ENCODE measurements around the gene CDIPT. TPM values are rescaled to one million over a fixed set of nuclear protein-coding genes. Genes with fewer than 3 reads are reported as not detected.

CDIPT gene
- total RNA-seq, 1 donor from 2014 or later = 49.7 TPM

DNA sequence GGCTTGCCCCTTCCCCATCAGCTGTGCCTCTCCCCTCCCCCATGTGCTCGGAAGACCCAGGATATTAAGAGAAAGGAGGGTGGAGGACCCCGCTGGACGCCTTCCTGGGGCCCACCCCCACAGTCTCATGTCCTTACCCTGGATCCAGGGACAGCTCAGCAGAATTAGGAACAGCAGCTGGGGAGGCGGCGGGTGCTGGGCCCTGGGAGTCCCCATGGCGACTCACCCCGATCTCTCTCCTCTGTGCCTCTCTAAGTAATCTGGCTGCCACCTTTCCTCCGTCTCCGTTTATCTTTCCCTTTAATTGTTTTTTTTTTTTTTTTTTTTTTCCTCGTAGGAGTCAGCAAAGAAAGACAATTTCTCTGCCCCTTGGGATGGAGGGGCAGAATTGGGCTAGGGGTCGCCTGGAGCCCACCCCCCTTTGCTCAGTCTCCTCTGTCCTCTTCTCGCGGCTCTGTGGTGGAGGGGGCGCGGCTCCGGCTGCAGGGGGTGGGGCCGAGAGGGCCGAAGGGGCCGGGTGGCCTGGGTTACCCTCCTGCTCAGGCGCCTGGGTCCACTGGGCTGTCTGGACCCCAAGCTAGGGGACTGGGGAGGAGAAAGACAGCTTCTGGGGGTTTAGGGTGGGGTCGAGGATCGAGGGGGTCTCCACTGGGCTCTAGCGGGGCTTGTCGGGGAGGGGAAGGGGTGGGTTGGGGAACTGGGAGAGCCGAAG, 35.9 kb upstream of the CDIPT start:
- TF ChIP-seq, protein P1, sequence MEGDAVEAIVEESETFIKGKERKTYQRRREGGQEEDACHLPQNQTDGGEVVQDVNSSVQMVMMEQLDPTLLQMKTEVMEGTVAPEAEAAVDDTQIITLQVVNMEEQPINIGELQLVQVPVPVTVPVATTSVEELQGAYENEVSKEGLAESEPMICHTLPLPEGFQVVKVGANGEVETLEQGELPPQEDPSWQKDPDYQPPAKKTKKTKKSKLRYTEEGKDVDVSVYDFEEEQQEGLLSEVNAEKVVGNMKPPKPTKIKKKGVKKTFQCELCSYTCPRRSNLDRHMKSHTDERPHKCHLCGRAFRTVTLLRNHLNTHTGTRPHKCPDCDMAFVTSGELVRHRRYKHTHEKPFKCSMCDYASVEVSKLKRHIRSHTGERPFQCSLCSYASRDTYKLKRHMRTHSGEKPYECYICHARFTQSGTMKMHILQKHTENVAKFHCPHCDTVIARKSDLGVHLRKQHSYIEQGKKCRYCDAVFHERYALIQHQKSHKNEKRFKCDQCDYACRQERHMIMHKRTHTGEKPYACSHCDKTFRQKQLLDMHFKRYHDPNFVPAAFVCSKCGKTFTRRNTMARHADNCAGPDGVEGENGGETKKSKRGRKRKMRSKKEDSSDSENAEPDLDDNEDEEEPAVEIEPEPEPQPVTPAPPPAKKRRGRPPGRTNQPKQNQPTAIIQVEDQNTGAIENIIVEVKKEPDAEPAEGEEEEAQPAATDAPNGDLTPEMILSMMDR (IDR thresholded peaks at IDR 0.05; ENCODE audit: unreplicated experiment) = no peak
- Mint-ChIP-seq H3K36me3 (no peaks in the 10 kb centered on the region), H3K27ac (peak overlapping the region; percentile 67), H3K4me1 (peaks cover 28% of the 10 kb centered on the region), H3K4me3 (peak overlapping the region; percentile 70), H3K27me3 (ENCODE audit: low read depth) (peaks cover 39% of the 10 kb centered on the region), H3K9me3 (no peaks in the 10 kb centered on the region)
- DNase-seq (ENCODE audit: low spot score in 2 of 2, unreplicated experiment in 2 of 2) = peak in 1 of 2 experiments; percentile 50

DNA sequence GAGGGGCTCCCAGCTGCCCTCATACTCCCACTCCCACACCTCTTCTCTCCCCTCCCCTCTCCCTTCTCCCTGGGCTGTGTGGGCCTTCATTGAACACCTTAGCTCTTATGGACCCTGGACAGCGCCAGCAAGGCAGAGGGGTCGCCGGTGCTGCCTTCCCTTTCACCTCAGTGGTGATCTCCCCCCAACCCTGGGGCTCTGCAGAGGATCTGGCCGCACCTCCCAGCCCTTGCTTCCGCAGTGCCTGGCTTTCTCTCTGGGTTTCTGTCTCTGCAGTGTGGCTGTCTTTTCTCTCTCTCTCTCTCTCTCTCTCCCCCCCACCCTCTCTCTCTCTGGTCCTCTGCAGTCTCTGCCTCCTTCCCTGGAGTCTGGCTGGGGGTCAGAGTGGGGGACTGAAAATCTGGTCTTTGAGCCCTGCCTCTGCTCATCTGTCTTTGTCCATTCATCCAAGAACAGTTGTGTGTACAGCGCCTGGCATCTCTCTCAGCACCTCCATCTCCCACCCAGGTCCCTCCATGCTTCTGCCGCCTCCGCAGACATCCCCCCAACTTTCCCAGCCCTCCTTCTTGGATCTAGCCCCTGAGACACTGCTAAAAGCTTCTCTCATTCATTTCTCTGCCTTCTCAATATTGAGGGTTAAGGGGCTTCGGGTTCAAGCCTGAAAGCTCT, 35.2 kb upstream of the CDIPT start:
- Mint-ChIP-seq H3K27me3 (ENCODE audit: low read depth) (peaks cover 36% of the 10 kb centered on the region), H3K4me3 (peak overlapping the region; percentile 70), H3K36me3 (no peaks in the 10 kb centered on the region), H3K27ac (no peak overlapping the region), H3K9me3 (no peaks in the 10 kb centered on the region), H3K4me1 (peaks cover 28% of the 10 kb centered on the region)
- no peak for DNase-seq (ENCODE audit: low spot score in 2 of 2, unreplicated experiment in 2 of 2)
- TF ChIP-seq, protein P1 (IDR thresholded peaks at IDR 0.05; ENCODE audit: unreplicated experiment) = no peak

DNA sequence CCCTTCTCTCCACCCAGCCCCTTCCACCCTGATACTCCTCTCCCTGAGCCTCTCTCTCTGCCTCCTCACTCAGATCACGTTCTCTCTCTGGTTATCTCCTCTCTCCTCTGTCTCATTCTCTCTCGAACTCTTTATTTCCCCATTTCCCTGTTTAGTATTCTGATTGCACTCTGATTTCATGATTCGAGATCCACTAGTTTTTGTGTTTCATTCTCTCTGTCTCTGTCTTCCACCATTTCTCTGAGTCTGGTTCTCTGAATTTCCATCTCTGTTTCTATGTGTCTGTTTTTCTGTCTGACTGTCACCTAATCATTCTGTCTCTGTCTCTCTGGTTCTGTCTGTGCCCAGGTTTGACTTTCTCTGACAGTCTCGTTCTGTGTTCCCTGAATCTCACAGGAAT, 34.3 kb upstream of the CDIPT start:
- peaks cover 28% of the 10 kb centered on the region for H3K4me1 Mint-ChIP-seq
- no peak overlapping the region for H3K27ac Mint-ChIP-seq
- no peak for DNase-seq (ENCODE audit: low spot score in 2 of 2, unreplicated experiment in 2 of 2)
- peaks cover 36% of the 10 kb centered on the region for H3K27me3 Mint-ChIP-seq (ENCODE audit: low read depth)
- H3K9me3 Mint-ChIP-seq = no peaks in the 10 kb centered on the region
- H3K4me3 Mint-ChIP-seq = no peak overlapping the region
- H3K36me3 Mint-ChIP-seq = no peaks in the 10 kb centered on the region
- TF ChIP-seq, protein P1 (IDR thresholded peaks at IDR 0.05; ENCODE audit: unreplicated experiment) = no peak

DNA sequence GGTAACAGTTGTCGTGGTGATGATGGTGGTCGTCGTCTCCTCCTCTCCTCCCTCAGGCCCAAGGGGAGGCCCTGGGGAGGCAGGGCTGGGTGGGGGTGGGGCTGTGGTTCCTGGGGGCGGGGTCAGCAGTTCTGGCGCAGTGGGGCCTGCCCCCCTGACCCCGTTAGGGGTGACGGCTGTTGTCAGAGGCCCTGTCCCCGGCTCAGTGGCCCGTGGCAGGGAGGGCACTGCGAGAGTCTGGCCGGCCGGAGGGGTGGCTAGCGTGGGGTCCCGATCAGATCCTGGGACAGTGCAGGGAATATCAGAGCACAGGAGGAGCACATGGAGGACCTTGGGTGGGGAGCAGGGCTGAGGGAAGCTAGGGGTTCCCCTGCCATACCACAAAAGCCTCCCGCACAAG, 33.8 kb upstream of the CDIPT start:
- no peak overlapping the region for H3K27ac Mint-ChIP-seq
- H3K27me3 Mint-ChIP-seq (ENCODE audit: low read depth) = peaks cover 32% of the 10 kb centered on the region
- DNase-seq (ENCODE audit: low spot score in 2 of 2, unreplicated experiment in 2 of 2) = no peak
- TF ChIP-seq, protein P1 (IDR thresholded peaks at IDR 0.05; ENCODE audit: unreplicated experiment) = no peak
- H3K36me3 Mint-ChIP-seq = no peaks in the 10 kb centered on the region
- H3K4me1 Mint-ChIP-seq = peaks cover 26% of the 10 kb centered on the region
- H3K9me3 Mint-ChIP-seq = no peaks in the 10 kb centered on the region
- H3K4me3 Mint-ChIP-seq = no peak overlapping the region

DNA sequence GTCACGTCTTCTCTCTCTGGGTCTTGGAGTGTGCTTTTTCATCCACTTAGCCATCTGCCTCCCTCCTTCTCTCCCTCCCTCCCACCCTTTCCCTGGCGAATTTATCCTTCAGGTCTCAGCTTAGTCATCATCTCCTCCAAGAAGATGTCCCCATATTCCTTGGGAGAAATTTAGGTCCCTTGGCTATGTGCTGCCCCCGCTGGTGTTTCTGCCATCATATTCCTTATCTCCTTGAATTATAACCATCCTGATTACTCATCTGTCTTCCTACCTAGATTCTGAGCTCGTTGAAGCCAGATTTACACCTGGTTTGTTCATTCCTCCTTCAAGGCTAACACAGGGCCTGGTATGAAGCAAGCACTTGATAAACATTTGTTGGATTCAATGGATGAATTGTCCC, 31.3 kb upstream of the CDIPT start:
- H3K4me3 Mint-ChIP-seq = no peak overlapping the region
- peaks cover 19% of the 10 kb centered on the region for H3K4me1 Mint-ChIP-seq

More for the DNA sequence above, 31.3 kb upstream of the CDIPT start:
- no peaks in the 10 kb centered on the region for H3K36me3 Mint-ChIP-seq
- no peaks in the 10 kb centered on the region for H3K9me3 Mint-ChIP-seq
- DNase-seq (ENCODE audit: low spot score in 2 of 2, unreplicated experiment in 2 of 2) = no peak
- peaks cover 21% of the 10 kb centered on the region for H3K27me3 Mint-ChIP-seq (ENCODE audit: low read depth)
- TF ChIP-seq, protein P1 (IDR thresholded peaks at IDR 0.05; ENCODE audit: unreplicated experiment) = no peak
- H3K27ac Mint-ChIP-seq = no peak overlapping the region

All from mesothelial cell of epicardium (in vitro differentiated cells).